NCI-H82 treated with DMSO at 0.1 percent for 48 hours (cell line): ENCODE measurements around the gene UGT2A2.

Source experiments
- DNase-seq: peaks from one replicate; lab custom pipeline; 2025; ENCODE audit not compliant: unreplicated experiment; lab: John Stamatoyannopoulos, UW

The UGT2A2 gene

GRCh38 chr4:69576251-69576877 lies 63.1 kb downstream of the UGT2A2 start:
- no peak for DNase-seq

- DNase-seq = no peak
Observed at GRCh38 chr4:69568787-69569186, 70.7 kb downstream of the UGT2A2 start.

GRCh38 chr4:69563424-69563823 lies 76.0 kb downstream of the UGT2A2 start:
- no peak for DNase-seq

- no peak for DNase-seq
Observed at GRCh38 chr4:69549651-69550050, 89.8 kb downstream of the UGT2A2 start.

GRCh38 chr4:69546134-69546765 lies 93.2 kb downstream of the UGT2A2 start:
- DNase-seq = no peak
